Nephron (organoid): Measurements from ENCODE around the gene KLHL29.

Source experiments
- H3K27ac Mint-ChIP-seq, 3 experiments: 2 replicates each; pipeline ENCODE4 v1.8.0; 2020; ENCODE audit warnings: mixed read lengths in 3 of 3, mild to moderate bottlenecking in 2 of 3, moderate library complexity in 1 of 3
- H3K27me3 Mint-ChIP-seq: 2 replicates; pipeline ENCODE4 v1.8.0; 2021; ENCODE audit warnings: low read depth, mild to moderate bottlenecking, moderate library complexity, mixed read lengths
- H3K36me3 Mint-ChIP-seq: 2 replicates; pipeline ENCODE4 v1.8.0; 2020; ENCODE audit warnings: low read depth, mixed read lengths
- H3K4me1 Mint-ChIP-seq: 2 replicates; pipeline ENCODE4 v1.8.0; 2020; ENCODE audit warnings: mixed read lengths
- H3K4me3 Mint-ChIP-seq, 3 experiments: 2 replicates each; pipeline ENCODE4 v1.8.0; 2020; ENCODE audit warnings: mild to moderate bottlenecking in 3 of 3, mixed read lengths in 3 of 3, moderate library complexity in 2 of 3
- H3K9me3 Mint-ChIP-seq: 2 replicates; pipeline ENCODE4 v1.8.0; 2020; ENCODE audit warnings: mixed read lengths
- TF ChIP-seq, protein P1 (sequence below), 3 experiments: fragments of 200-600 bp; sonication (generic); IDR thresholded peaks; one replicate each; pipeline ENCODE4 v1.5.0; 2021; ENCODE audit warnings: antibody characterized with exemption in 3 of 3; ENCODE audit not compliant: unreplicated experiment in 3 of 3

Gene KLHL29

DNA sequence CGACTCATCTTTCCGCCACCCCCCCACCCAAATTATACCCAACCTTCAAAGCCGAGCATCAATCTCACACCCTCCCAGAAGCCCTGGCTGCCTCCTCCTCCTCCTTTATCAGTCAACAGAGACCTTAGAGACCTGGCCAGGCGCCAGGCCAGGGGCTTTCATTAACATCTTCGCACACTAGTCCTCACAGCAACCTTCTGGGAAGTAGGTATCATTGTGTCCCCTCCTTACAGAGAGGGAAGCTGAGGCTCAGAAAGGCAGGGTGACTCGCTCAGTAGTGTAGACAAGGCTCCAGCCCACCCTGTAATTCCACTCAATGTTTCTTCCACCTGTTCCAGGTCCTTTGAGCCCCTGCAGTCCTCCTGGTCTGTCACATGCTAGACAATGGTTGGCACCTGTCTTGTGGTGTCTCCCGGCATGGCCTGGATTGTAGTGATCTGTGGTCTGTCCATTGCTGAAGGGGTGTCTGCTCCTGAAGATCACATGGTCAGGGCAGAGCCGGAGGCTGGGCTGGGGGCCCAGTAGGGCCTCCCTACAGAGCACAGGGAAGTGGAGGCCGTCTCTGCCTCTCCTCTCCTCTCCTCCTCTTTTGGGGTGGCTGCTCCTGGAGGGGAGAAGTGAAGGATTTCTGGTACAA lies 36.0 kb downstream of the KLHL29 start:
- H3K9me3 Mint-ChIP-seq = no peaks in the 10 kb centered on the region
- H3K27me3 Mint-ChIP-seq = no peaks in the 10 kb centered on the region
- no peaks in the 10 kb centered on the region for H3K36me3 Mint-ChIP-seq
- no peak overlapping the region for H3K27ac Mint-ChIP-seq
- H3K4me1 Mint-ChIP-seq = peaks cover 32% of the 10 kb centered on the region
- no peak overlapping the region for H3K4me3 Mint-ChIP-seq
- TF ChIP-seq, protein P1, sequence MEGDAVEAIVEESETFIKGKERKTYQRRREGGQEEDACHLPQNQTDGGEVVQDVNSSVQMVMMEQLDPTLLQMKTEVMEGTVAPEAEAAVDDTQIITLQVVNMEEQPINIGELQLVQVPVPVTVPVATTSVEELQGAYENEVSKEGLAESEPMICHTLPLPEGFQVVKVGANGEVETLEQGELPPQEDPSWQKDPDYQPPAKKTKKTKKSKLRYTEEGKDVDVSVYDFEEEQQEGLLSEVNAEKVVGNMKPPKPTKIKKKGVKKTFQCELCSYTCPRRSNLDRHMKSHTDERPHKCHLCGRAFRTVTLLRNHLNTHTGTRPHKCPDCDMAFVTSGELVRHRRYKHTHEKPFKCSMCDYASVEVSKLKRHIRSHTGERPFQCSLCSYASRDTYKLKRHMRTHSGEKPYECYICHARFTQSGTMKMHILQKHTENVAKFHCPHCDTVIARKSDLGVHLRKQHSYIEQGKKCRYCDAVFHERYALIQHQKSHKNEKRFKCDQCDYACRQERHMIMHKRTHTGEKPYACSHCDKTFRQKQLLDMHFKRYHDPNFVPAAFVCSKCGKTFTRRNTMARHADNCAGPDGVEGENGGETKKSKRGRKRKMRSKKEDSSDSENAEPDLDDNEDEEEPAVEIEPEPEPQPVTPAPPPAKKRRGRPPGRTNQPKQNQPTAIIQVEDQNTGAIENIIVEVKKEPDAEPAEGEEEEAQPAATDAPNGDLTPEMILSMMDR (IDR thresholded peaks at IDR 0.05; ENCODE audit: unreplicated experiment in 3 of 3) = no peak

DNA sequence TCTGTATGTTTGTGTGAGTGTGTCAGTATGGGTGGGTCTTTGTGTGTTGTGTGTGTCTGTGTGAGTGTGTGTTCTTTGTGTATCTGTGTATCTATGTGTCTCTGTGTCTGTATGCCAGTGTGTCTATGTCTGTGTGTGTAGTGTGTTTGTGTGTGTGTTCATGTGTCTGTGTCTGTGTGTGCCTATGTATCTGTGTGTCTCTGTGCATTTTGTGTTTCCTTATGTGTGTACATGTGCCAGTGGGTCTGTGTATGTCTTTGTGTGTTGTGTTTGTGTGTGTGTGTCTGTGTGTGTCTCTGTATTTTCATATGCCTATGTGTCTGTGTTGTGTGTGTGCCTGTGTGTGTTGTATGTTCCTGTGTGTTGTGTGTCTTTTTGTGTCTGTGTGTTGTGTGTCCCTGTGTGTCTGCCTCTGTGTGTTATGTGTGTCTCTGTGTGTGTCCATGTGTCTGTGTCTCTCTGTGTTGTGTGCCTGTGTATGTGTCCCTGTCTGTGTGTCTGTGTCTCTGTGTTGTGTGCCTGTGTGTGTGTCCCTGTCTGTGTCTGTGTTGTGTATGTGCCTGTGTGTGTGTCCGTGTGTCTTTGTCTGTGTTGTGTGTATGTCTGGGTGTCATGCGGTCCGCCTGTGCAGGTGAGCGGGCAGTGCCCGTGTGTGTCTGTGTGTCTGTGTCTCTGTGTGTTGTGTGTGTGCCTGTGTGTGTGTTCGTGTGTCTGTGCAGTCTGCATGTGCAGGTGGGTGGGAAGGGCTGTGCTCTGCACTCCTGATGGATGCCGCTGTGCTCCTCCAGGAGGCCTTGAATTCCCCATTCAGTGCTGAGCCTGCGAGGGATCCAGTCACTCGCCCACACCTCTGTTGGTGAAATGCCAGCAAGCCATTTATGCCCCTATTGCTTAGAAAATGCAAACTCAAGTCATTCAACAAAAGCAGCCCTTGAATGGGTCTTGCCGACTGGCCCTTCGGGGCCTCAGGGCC lies 37.4 kb downstream of the KLHL29 start:
- H3K36me3 Mint-ChIP-seq = no peaks in the 10 kb centered on the region
- no peaks in the 10 kb centered on the region for H3K27me3 Mint-ChIP-seq
- H3K27ac Mint-ChIP-seq = no peak overlapping the region
- H3K4me1 Mint-ChIP-seq = peaks cover 42% of the 10 kb centered on the region
- H3K9me3 Mint-ChIP-seq = no peaks in the 10 kb centered on the region
- no peak overlapping the region for H3K4me3 Mint-ChIP-seq
- TF ChIP-seq, protein P1 (IDR thresholded peaks at IDR 0.05; ENCODE audit: unreplicated experiment in 3 of 3) = no peak

DNA sequence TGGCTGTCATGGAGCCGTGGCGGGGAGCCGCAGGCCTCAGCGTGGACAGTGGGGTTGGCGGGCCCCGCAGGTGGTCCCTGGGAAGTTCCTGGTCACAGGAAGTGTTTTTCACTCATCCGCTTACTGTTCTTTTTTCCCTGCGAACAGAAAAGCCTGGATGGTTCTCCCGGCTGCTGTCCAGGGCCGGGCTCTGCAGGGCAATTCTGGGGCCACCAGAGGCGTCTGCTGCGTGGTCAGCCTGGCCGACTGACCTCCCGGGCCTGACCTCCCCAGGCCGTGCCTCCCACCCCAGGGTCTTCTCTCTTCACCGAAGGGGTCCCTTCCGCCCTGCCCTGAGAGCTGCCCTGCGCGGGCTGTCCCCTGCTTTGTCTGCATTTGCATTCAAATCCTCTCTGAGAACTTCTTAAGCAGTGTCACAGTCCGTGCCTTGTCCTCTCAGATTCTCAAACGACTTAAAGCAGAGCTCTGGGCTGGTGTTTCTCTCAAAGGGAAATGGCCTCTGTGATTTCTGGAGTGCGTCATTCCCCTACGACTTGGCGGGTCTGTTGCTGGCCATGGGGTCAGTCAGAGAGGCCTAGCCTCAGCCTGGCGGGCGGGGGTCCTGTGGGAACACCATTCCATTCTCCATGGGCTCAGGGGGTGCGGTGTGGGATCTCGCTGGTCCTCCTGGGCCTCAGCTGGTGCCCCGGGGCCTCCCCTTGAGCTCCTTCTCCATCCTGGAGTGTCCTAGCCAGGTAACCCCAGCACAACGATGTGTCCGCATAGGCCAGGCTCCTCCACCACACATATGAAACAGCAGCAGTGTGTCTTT lies 38.3 kb downstream of the KLHL29 start:
- no peaks in the 10 kb centered on the region for H3K9me3 Mint-ChIP-seq
- TF ChIP-seq, protein P1 (IDR thresholded peaks at IDR 0.05; ENCODE audit: unreplicated experiment in 3 of 3) = no peak
- H3K36me3 Mint-ChIP-seq = no peaks in the 10 kb centered on the region
- no peak overlapping the region for H3K4me3 Mint-ChIP-seq
- H3K27ac Mint-ChIP-seq = peak overlapping the region in 2 of 3 experiments; percentile 27 to 78
- H3K27me3 Mint-ChIP-seq = no peaks in the 10 kb centered on the region
- peaks cover 42% of the 10 kb centered on the region for H3K4me1 Mint-ChIP-seq

DNA sequence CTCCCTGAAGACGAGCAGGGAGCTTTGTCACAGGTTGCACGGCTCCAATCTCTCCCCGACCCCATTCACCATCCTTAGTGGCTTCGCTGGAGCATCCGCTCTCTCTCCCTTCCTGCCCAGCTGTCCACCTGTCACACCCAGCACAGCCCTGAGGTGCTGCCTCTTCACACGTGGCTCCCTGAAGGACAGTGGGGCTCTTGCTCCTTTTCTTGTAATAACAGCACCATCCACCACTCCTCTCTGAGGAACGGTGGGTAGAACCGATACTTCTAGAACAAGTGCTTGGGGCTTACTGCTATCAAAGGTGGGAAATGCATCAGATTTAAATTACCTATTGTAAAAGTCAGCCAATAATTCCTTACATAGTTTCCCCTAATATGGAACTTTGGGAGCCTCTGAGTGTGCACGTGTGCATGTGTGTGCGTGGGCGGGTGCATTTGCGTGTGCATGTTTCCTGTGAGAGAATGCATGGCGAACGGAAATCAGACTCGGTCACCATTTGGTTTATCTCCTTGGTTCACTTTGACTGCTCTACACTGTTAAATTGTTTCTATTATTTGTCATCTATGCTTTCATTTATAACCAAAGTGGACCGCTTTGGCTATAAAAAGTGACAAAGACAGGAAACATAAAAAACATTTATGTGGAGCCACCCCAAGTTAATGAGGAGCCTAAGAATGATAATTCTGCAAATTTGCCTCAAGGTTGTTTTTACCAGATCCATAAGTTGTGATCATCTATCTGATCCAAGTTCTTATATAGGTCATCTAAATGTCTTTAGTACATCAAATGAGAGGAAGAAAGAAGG lies 39.1 kb downstream of the KLHL29 start:
- no peaks in the 10 kb centered on the region for H3K9me3 Mint-ChIP-seq
- TF ChIP-seq, protein P1 (IDR thresholded peaks at IDR 0.05; ENCODE audit: unreplicated experiment in 3 of 3) = no peak
- H3K4me3 Mint-ChIP-seq = no peak overlapping the region

DNA sequence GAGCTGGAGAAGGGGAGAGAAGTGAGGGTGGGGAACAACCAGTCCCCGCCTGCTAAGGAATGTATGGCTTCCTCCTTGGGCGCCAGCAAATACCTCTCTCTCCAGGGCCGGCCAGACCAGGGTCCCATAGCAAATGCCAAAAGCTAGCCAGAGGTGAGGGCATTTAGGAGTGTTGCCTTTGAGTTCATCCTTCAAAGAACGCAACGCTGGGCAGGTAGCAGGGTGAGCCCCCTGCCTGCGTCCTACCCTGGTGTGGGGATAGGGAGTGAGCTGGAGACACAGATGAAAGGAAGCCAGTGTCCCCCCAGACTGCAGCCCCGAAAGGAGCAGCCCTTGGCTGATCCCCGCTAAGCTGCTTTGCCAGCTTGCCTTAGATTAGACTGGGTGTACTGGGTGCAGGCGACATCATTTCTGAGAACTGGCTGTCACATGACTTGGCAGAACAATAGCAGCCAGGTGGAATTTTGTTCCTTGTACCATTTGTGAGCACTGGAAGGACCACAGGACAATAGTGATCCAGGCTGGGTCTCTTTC lies 40.4 kb downstream of the KLHL29 start:
- Mint-ChIP-seq H3K4me3 (no peak overlapping the region), H3K9me3 (no peaks in the 10 kb centered on the region), H3K36me3 (no peaks in the 10 kb centered on the region), H3K27me3 (no peaks in the 10 kb centered on the region), H3K27ac (no peak overlapping the region), H3K4me1 (peaks cover 36% of the 10 kb centered on the region)
- TF ChIP-seq, protein P1 (IDR thresholded peaks at IDR 0.05; ENCODE audit: unreplicated experiment in 3 of 3) = no peak

More for the DNA sequence above, 39.1 kb downstream of the KLHL29 start:
- peak overlapping the region; percentile 27 to 80 (median 78) for H3K27ac Mint-ChIP-seq
- no peaks in the 10 kb centered on the region for H3K27me3 Mint-ChIP-seq
- H3K36me3 Mint-ChIP-seq = no peaks in the 10 kb centered on the region
- H3K4me1 Mint-ChIP-seq = peaks cover 39% of the 10 kb centered on the region
